OCI-LY7 (cell line): Measurements from ENCODE around the gene KRTAP5-4. TPM values are rescaled to one million over a fixed set of nuclear protein-coding genes. Genes with fewer than 3 reads are reported as not detected.
"Not testable (repeated sequence)": the region's sequence is repeated elsewhere in the genome, so short reads cannot be mapped to it uniquely, and the experiment has no call there.

Experiments
- BruUV-seq: library from RNA; stranded (reverse); fragments of 400-500 nt; replicated peaks from 2 replicates; lab custom pipeline; 2021; lab: Mats Ljungman, UMichigan
- CTCF ChIA-PET: fragments of 300-600 bp; sonication (Branson Sonifier 250); formaldehyde crosslinking; loops from one replicate; lab custom pipeline; 2022; ENCODE audit warnings: antibody characterized with exemption; ENCODE audit not compliant: unreplicated experiment; lab: Charles Lee
- POLR2A ChIA-PET: fragments of 300-600 bp; sonication (Branson Sonifier 250); formaldehyde crosslinking; loops from one replicate; lab custom pipeline; 2022; ENCODE audit warnings: antibody characterized with exemption; lab: Charles Lee
- DNase-seq: peaks from one replicate; pipeline ENCODE4 v3.0.0-alpha.2; 2015; ENCODE audit warnings: low spot score
- H2AFZ ChIP-seq: fragments of 200-600 bp; sonication (generic), shearing (Covaris generic); 2 replicates; pipeline ENCODE4 v1.6.1; 2014; ENCODE audit warnings: mild to moderate bottlenecking, antibody characterized with exemption, low read length, moderate library complexity
- H3K27ac ChIP-seq: fragments of 200-600 bp; sonication (generic); 2 replicates; pipeline ENCODE4 v1.5.1; 2014; ENCODE audit warnings: mixed run types, low read depth, mild to moderate bottlenecking, moderate library complexity, low read length, inconsistent platforms; ENCODE audit not compliant: poor library complexity, severe bottlenecking
- H3K36me3 ChIP-seq: fragments of 200-600 bp; sonication (generic); 2 replicates; pipeline ENCODE4 v1.6.1; 2014; ENCODE audit warnings: mild to moderate bottlenecking, antibody characterized with exemption, low read length, moderate library complexity, mixed read lengths; ENCODE audit not compliant: insufficient read depth
- H3K4me1 ChIP-seq: fragments of 200-600 bp; sonication (generic); 2 replicates; pipeline ENCODE4 v1.5.1; 2014; ENCODE audit warnings: mild to moderate bottlenecking, low read length; ENCODE audit not compliant: insufficient read depth, poor library complexity, severe bottlenecking
- H3K4me2 ChIP-seq: fragments of 200-600 bp; sonication (generic); 2 replicates; pipeline ENCODE4 v1.6.1; 2014; ENCODE audit warnings: mild to moderate bottlenecking, low read length
- H3K4me3 ChIP-seq: fragments of 200-600 bp; sonication (generic); 2 replicates; pipeline ENCODE4 v1.5.1; 2014; ENCODE audit warnings: mild to moderate bottlenecking, low read depth, low read length; ENCODE audit not compliant: poor library complexity, severe bottlenecking
- H3K79me2 ChIP-seq: fragments of 200-600 bp; sonication (generic); 2 replicates; pipeline ENCODE4 v1.6.1; 2016; ENCODE audit warnings: low read depth, mild to moderate bottlenecking, low read length, moderate library complexity, mixed read lengths; ENCODE audit not compliant: insufficient read depth
- H3K9me2 ChIP-seq: fragments of 200-600 bp; sonication (generic); 2 replicates; pipeline ENCODE4 v1.6.1; 2016; ENCODE audit warnings: mild to moderate bottlenecking, low read length, mixed read lengths; ENCODE audit not compliant: insufficient read depth
- H3K9me3 ChIP-seq: fragments of 200-600 bp; sonication (generic); 2 replicates; pipeline ENCODE4 v1.6.1; 2014; ENCODE audit warnings: mild to moderate bottlenecking, mixed run types, low read length, mixed read lengths
- H4K20me1 ChIP-seq: fragments of 200-600 bp; sonication (generic); 2 replicates; pipeline ENCODE4 v1.6.1; 2014; ENCODE audit warnings: mild to moderate bottlenecking, antibody characterized with exemption, low read length, moderate library complexity, mixed read lengths; ENCODE audit not compliant: insufficient read depth
- EZH2phosphoT487 ChIP-seq: fragments of 200-600 bp; sonication (generic); IDR thresholded peaks from 2 replicates; pipeline ENCODE4 v1.6.1; 2018; ENCODE audit warnings: low read depth, borderline replicate concordance, mild to moderate bottlenecking, mixed run types, antibody characterized with exemption, low read length, moderate library complexity, mixed read lengths
- intact Hi-C: fragments of 100-400 bp; cut with micrococcal nuclease; formaldehyde crosslinking; loops from one replicate; pipeline ENCODE4 v1.10.0; 2022; ENCODE audit not compliant: unreplicated experiment
- total RNA-seq, 2 experiments: library from RNA; depleted of rRNA in 1 of 2; stranded (reverse); fragments of >200 nt in 1 of 2; shearing (Covaris generic) in 1 of 2; gene quantifications; 2 replicates each; pipeline ENCODE4 v1.2.3, GENCODE V29; 2014 to 2022
- TF ChIP-seq, protein P1 (sequence below): fragments of 200-600 bp; sonication (generic); conservative IDR thresholded peaks from 2 replicates; pipeline ENCODE4 v1.5.1; 2014; ENCODE audit warnings: mild to moderate bottlenecking, antibody characterized with exemption, low read length, moderate library complexity, mixed read lengths

KRTAP5-4 gene
- total RNA-seq, 2 experiments from 2014 or later: not detected

DNA sequence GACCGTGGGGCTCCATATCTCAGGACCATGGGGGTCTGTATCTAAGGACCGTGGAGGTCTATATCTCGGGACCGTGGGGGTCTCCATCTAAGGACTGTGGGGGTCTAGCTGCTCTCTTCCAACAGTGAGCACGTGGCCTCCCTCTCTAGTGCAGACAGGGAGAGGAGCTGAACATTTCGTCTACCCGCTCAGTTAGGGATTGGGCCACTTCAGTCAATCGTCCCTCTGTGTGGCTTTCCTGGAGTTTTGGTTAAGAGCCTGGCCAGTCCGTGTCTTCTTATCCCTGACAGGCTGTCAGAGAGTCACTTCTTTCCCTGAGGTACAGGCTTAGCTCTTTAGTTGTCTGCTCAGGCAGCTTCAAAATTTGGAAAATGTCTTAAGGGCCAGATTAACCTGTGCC is 40.0 kb downstream of the KRTAP5-4 start:
- intact Hi-C loops: no loop called here
- CTCF ChIA-PET: no interaction called here
- no peak for DNase-seq

GRCh38 chr11:1576825-1577224 is 45.1 kb downstream of the KRTAP5-4 start:
- POLR2A ChIA-PET: interaction anchor here (0.7 kb wide), 1 partner anchor 1666 kb away, joined by 3 read pairs; no protein-coding TSS in a partner anchor
- BruUV-seq: no TSS peak
- peaks cover 13% of the 10 kb centered on the region for H3K4me1 ChIP-seq
- DNase-seq: no peak
- CTCF ChIA-PET: no interaction called here
- intact Hi-C loops: loop anchor here (10.0 kb wide), 1 partner anchor 372 kb away; no protein-coding TSS in a partner anchor
- H3K4me3 ChIP-seq: no peak overlapping the region
- H3K27ac ChIP-seq: no peak overlapping the region
- TF ChIP-seq, protein P1, sequence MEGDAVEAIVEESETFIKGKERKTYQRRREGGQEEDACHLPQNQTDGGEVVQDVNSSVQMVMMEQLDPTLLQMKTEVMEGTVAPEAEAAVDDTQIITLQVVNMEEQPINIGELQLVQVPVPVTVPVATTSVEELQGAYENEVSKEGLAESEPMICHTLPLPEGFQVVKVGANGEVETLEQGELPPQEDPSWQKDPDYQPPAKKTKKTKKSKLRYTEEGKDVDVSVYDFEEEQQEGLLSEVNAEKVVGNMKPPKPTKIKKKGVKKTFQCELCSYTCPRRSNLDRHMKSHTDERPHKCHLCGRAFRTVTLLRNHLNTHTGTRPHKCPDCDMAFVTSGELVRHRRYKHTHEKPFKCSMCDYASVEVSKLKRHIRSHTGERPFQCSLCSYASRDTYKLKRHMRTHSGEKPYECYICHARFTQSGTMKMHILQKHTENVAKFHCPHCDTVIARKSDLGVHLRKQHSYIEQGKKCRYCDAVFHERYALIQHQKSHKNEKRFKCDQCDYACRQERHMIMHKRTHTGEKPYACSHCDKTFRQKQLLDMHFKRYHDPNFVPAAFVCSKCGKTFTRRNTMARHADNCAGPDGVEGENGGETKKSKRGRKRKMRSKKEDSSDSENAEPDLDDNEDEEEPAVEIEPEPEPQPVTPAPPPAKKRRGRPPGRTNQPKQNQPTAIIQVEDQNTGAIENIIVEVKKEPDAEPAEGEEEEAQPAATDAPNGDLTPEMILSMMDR: no peak
- no peak for TF ChIP-seq EZH2phosphoT487
- H3K4me2 ChIP-seq: no peak overlapping the region
- H4K20me1 ChIP-seq: no peaks in the 10 kb centered on the region
- no peaks in the 10 kb centered on the region for H3K9me3 ChIP-seq
- no peaks in the 10 kb centered on the region for H3K36me3 ChIP-seq
- no peaks in the 10 kb centered on the region for H3K79me2 ChIP-seq
- H2AFZ ChIP-seq: no peak overlapping the region
- no peaks in the 10 kb centered on the region for H3K9me2 ChIP-seq

More for the DNA sequence above, 40.0 kb downstream of the KRTAP5-4 start:
- no peaks in the 10 kb centered on the region for H3K4me1 ChIP-seq
- no peak for TF ChIP-seq EZH2phosphoT487
- TF ChIP-seq, protein P1: no peak
- POLR2A ChIA-PET: no interaction called here
- no peaks in the 10 kb centered on the region for H3K9me3 ChIP-seq
- no peak overlapping the region for H2AFZ ChIP-seq
- no TSS peak for BruUV-seq
- no peaks in the 10 kb centered on the region for H3K79me2 ChIP-seq
- H3K9me2 ChIP-seq: no peaks in the 10 kb centered on the region
- no peak overlapping the region for H3K4me3 ChIP-seq
- H3K36me3 ChIP-seq: no peaks in the 10 kb centered on the region
- H3K27ac ChIP-seq: no peak overlapping the region
- H4K20me1 ChIP-seq: no peaks in the 10 kb centered on the region
- H3K4me2 ChIP-seq: no peak overlapping the region

- not testable (repeated sequence) for H3K27ac ChIP-seq, H4K20me1 ChIP-seq, BruUV-seq, H3K36me3 ChIP-seq, DNase-seq, H3K4me3 ChIP-seq, H3K79me2 ChIP-seq, H3K4me2 ChIP-seq, H3K9me2 ChIP-seq, H2AFZ ChIP-seq, H3K9me3 ChIP-seq
- ChIA-PET CTCF (interaction anchor here (1.6 kb wide), 1 partner anchor 29 kb away, joined by 5 read pairs; no protein-coding TSS in a partner anchor), POLR2A (interaction anchor here (0.7 kb wide), 1 partner anchor 134 kb away, joined by 3 read pairs; no protein-coding TSS in a partner anchor)
- peaks cover 13% of the 10 kb centered on the region for H3K4me1 ChIP-seq
- intact Hi-C loops: loop anchor here (10.0 kb wide), 1 partner anchor 371 kb away; no protein-coding TSS in a partner anchor
These were observed 46.2 kb downstream of the KRTAP5-4 start for GRCh38 chr11:1575756-1576155.
